Endothelial cell of hepatic sinusoid (primary cell): Measurements from ENCODE around the gene TDP1.
"Not testable (repeated sequence)": the region's sequence is repeated elsewhere in the genome, so short reads cannot be mapped to it uniquely, and the experiment has no call there.

Experiments used
- in situ Hi-C: cut with HindIII; loops from 2 replicates; pipeline ENCODE4 v1.10.0; 2017; ENCODE audit warnings: low sequenced_read_pairs

Gene TDP1

GRCh38 chr14:89986462-89987160 lies 30.9 kb downstream of the TDP1 start:
- in situ Hi-C loops: loop anchor here (25.0 kb wide), 1 partner anchor 251 kb away; no protein-coding TSS in a partner anchor

- in situ Hi-C loops: loop anchor here (25.0 kb wide), 1 partner anchor 250 kb away; no protein-coding TSS in a partner anchor
Observed at GRCh38 chr14:89987161-89987475, 31.4 kb downstream of the TDP1 start.

GRCh38 chr14:89988787-89989186 lies 33.1 kb downstream of the TDP1 start:
- in situ Hi-C loops: loop anchor here (25.0 kb wide), 1 partner anchor 249 kb away; no protein-coding TSS in a partner anchor

- in situ Hi-C loops: loop anchor here (25.0 kb wide), 1 partner anchor 247 kb away; no protein-coding TSS in a partner anchor
Observed at GRCh38 chr14:89990218-89990617, 34.5 kb downstream of the TDP1 start.

- in situ Hi-C loops: loop anchor here (25.0 kb wide), 1 partner anchor 247 kb away; no protein-coding TSS in a partner anchor
Observed at GRCh38 chr14:89990623-89991275, 35.0 kb downstream of the TDP1 start.

- in situ Hi-C loops: loop anchor here (25.0 kb wide), 1 partner anchor 245 kb away; no protein-coding TSS in a partner anchor
Observed at GRCh38 chr14:89992273-89992672, 36.5 kb downstream of the TDP1 start.

GRCh38 chr14:89996963-89997362 lies 41.2 kb downstream of the TDP1 start:
- in situ Hi-C loops: loop anchor here (25.0 kb wide), 1 partner anchor 240 kb away; no protein-coding TSS in a partner anchor

- in situ Hi-C loops: no loop called here
Observed at GRCh38 chr14:90000935-90001334, 45.2 kb downstream of the TDP1 start.

GRCh38 chr14:90003526-90004307 lies 48.0 kb downstream of the TDP1 start:
- in situ Hi-C loops: no loop called here

- in situ Hi-C loops: no loop called here
Observed at GRCh38 chr14:90005441-90005840, 49.7 kb downstream of the TDP1 start.

GRCh38 chr14:90005939-90006530 lies 50.3 kb downstream of the TDP1 start:
- in situ Hi-C loops: no loop called here

- in situ Hi-C loops: no loop called here
Observed at GRCh38 chr14:90017371-90017770, 61.6 kb downstream of the TDP1 start.

- in situ Hi-C loops: no loop called here
Observed at GRCh38 chr14:90019824-90020523, 64.2 kb downstream of the TDP1 start.

- in situ Hi-C loops: no loop called here
Observed at GRCh38 chr14:90023176-90023896, 67.6 kb downstream of the TDP1 start.

- in situ Hi-C loops: no loop called here
Observed at GRCh38 chr14:90024910-90025309, 69.2 kb downstream of the TDP1 start.

- in situ Hi-C loops: not testable (repeated sequence)
Observed at GRCh38 chr14:90026608-90027007, 70.9 kb downstream of the TDP1 start.

- in situ Hi-C loops: no loop called here
Observed at GRCh38 chr14:90027842-90028241, 72.1 kb downstream of the TDP1 start.

GRCh38 chr14:90034156-90034555 lies 78.4 kb downstream of the TDP1 start:
- in situ Hi-C loops: loop anchor here (10.0 kb wide), 1 partner anchor 51 kb away; no protein-coding TSS in a partner anchor

GRCh38 chr14:90034835-90035525 lies 79.3 kb downstream of the TDP1 start:
- in situ Hi-C loops: loop anchor here (10.0 kb wide), 1 partner anchor 50 kb away; no protein-coding TSS in a partner anchor
